ENCODE measurements around the gene GEMIN4.

Gene GEMIN4

DNA sequence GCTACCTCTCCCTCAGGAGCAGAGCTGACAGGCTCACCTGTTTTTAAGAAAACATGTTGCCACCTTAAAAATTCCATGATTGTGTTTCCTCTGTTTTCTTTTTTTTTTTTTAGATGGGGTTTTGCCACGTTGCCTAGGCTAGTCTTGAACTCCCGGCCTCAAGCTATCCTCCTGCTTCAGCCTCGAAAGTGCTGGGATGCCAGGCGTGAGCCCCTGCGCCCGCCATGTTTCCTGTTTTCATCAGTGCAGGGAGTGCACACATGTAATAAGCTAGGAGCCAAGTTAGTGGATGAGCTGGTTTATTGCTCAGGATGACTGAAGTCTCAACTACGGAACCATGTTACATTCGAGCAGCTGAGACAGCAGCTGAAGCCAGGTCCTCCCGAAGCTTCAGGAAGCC is 43.7 kb upstream of the GEMIN4 start:
- H3K4me1 ChIP-seq (ENCODE audit: insufficient read depth, low read length): no peaks in the 10 kb centered on the region
- no peaks in the 10 kb centered on the region for H3K27me3 ChIP-seq (ENCODE audit: insufficient read depth, low read length, poor library complexity)
- ATAC-seq (ENCODE audit: insufficient read depth, low read depth) (no peak), DNase-seq (no peak)
- H4K20me1 ChIP-seq (ENCODE audit: insufficient read depth, low read length): peaks cover 21% of the 10 kb centered on the region
- no peak overlapping the region for H2AFZ ChIP-seq (ENCODE audit: low read depth, low read length)
- TF ChIP-seq EZH2 (IDR thresholded peaks at IDR 0.05; ENCODE audit: borderline replicate concordance, low read depth, low read length, severe bottlenecking) (no peak), CTCF (IDR thresholded peaks at IDR 0.05; ENCODE audit: borderline replicate concordance, extremely low read depth, low read length, poor library complexity, severe bottlenecking) (no peak)
- no peak overlapping the region for H3K4me2 ChIP-seq (ENCODE audit: insufficient read depth, low read length)
- no peaks in the 10 kb centered on the region for H3K9me3 ChIP-seq (ENCODE audit: insufficient read depth, low read length, severe bottlenecking)
- peaks cover 36% of the 10 kb centered on the region for H3K36me3 ChIP-seq (ENCODE audit: insufficient read depth, low read length)
- no peak overlapping the region for H3K27ac ChIP-seq (ENCODE audit: low read length)
- no peaks in the 10 kb centered on the region for H3K79me2 ChIP-seq (ENCODE audit: insufficient read depth, low read length)
- no peak overlapping the region for H3K4me3 ChIP-seq (ENCODE audit: low read depth in 1 of 2, low read length in 2 of 2)
- no peak overlapping the region for H3K9ac ChIP-seq (ENCODE audit: low read depth, low read length)

DNA sequence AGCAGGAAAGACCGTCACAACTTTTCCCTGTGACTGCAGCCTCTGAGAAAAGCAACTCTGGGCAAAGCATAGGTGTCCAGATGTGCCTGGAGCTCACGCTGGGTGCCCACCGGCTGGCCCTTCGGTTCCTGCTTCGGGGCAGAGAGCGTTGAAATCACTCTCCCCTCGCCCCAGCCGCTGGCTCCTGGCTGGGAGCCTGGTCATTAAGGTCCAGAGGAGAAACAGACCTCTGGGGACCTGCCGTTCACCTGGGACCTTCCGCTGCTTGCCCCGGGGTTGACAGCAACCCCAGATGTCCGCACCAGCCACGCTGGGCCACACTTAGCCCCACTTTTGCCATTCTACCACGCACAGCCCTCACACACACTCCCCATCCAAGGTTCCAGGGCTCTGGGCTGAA is 43.2 kb upstream of the GEMIN4 start:
- no peaks in the 10 kb centered on the region for H3K9me3 ChIP-seq (ENCODE audit: insufficient read depth, low read length, severe bottlenecking)
- peaks cover 21% of the 10 kb centered on the region for H4K20me1 ChIP-seq (ENCODE audit: insufficient read depth, low read length)
- TF ChIP-seq EZH2 (IDR thresholded peaks at IDR 0.05; ENCODE audit: borderline replicate concordance, low read depth, low read length, severe bottlenecking) (no peak), CTCF (IDR thresholded peaks at IDR 0.05; ENCODE audit: borderline replicate concordance, extremely low read depth, low read length, poor library complexity, severe bottlenecking) (no peak)
- H3K4me2 ChIP-seq (ENCODE audit: insufficient read depth, low read length): no peak overlapping the region
- H3K36me3 ChIP-seq (ENCODE audit: insufficient read depth, low read length): peaks cover 39% of the 10 kb centered on the region
- H3K4me3 ChIP-seq (ENCODE audit: low read depth in 1 of 2, low read length in 2 of 2): no peak overlapping the region
- no peaks in the 10 kb centered on the region for H3K27me3 ChIP-seq (ENCODE audit: insufficient read depth, low read length, poor library complexity)
- H3K9ac ChIP-seq (ENCODE audit: low read depth, low read length): no peak overlapping the region
- DNase-seq (no peak), ATAC-seq (ENCODE audit: insufficient read depth, low read depth) (no peak)
- H2AFZ ChIP-seq (ENCODE audit: low read depth, low read length): no peak overlapping the region
- H3K79me2 ChIP-seq (ENCODE audit: insufficient read depth, low read length): no peaks in the 10 kb centered on the region
- no peak overlapping the region for H3K27ac ChIP-seq (ENCODE audit: low read length)
- no peaks in the 10 kb centered on the region for H3K4me1 ChIP-seq (ENCODE audit: insufficient read depth, low read length)

GRCh38 chr17:794876-795275 is 42.8 kb upstream of the GEMIN4 start:
- no peak overlapping the region for H3K9ac ChIP-seq (ENCODE audit: low read depth, low read length)
- H4K20me1 ChIP-seq (ENCODE audit: insufficient read depth, low read length): peaks cover 21% of the 10 kb centered on the region
- no peak overlapping the region for H3K27ac ChIP-seq (ENCODE audit: low read length)
- H3K9me3 ChIP-seq (ENCODE audit: insufficient read depth, low read length, severe bottlenecking): no peaks in the 10 kb centered on the region
- TF ChIP-seq EZH2 (IDR thresholded peaks at IDR 0.05; ENCODE audit: borderline replicate concordance, low read depth, low read length, severe bottlenecking) (no peak), CTCF (IDR thresholded peaks at IDR 0.05; ENCODE audit: borderline replicate concordance, extremely low read depth, low read length, poor library complexity, severe bottlenecking) (peak; percentile 17)
- peaks cover 43% of the 10 kb centered on the region for H3K36me3 ChIP-seq (ENCODE audit: insufficient read depth, low read length)
- H2AFZ ChIP-seq (ENCODE audit: low read depth, low read length): no peak overlapping the region
- DNase-seq (no peak), ATAC-seq (ENCODE audit: insufficient read depth, low read depth) (no peak)
- H3K4me2 ChIP-seq (ENCODE audit: insufficient read depth, low read length): no peak overlapping the region
- no peaks in the 10 kb centered on the region for H3K27me3 ChIP-seq (ENCODE audit: insufficient read depth, low read length, poor library complexity)
- H3K4me3 ChIP-seq (ENCODE audit: low read depth in 1 of 2, low read length in 2 of 2): no peak overlapping the region
- no peaks in the 10 kb centered on the region for H3K79me2 ChIP-seq (ENCODE audit: insufficient read depth, low read length)
- H3K4me1 ChIP-seq (ENCODE audit: insufficient read depth, low read length): no peaks in the 10 kb centered on the region

DNA sequence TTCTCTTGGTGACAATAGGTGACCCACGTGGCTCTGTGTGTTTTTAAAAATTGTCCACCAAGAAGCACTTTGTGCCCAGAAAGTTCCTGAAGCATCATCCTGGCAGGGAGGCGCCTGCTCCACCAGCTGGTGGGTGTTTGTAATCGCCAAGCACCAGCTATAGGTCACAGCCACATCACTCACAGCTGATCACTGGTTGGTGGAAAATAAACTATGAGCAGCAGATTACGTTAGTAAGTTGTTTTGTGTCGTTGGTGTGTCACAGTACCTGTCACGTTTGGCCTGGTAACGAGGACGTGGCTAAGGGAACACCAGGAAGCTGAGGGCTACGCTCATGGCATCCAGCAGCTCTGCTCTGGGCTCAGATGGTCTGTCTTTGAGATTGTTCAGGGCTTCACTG is 40.2 kb upstream of the GEMIN4 start:
- TF ChIP-seq CTCF (IDR thresholded peaks at IDR 0.05; ENCODE audit: borderline replicate concordance, extremely low read depth, low read length, poor library complexity, severe bottlenecking) (peak; percentile 13), EZH2 (IDR thresholded peaks at IDR 0.05; ENCODE audit: borderline replicate concordance, low read depth, low read length, severe bottlenecking) (no peak)
- Histone ChIP-seq H3K9ac (ENCODE audit: low read depth, low read length) (no peak overlapping the region), H3K4me2 (ENCODE audit: insufficient read depth, low read length) (no peak overlapping the region), H4K20me1 (ENCODE audit: insufficient read depth, low read length) (peaks cover 20% of the 10 kb centered on the region), H3K27ac (ENCODE audit: low read length) (no peak overlapping the region), H3K9me3 (ENCODE audit: insufficient read depth, low read length, severe bottlenecking) (no peaks in the 10 kb centered on the region), H2AFZ (ENCODE audit: low read depth, low read length) (no peak overlapping the region), H3K36me3 (ENCODE audit: insufficient read depth, low read length) (peaks cover 69% of the 10 kb centered on the region), H3K4me1 (ENCODE audit: insufficient read depth, low read length) (no peaks in the 10 kb centered on the region), H3K4me3 (ENCODE audit: low read depth in 1 of 2, low read length in 2 of 2) (no peak overlapping the region), H3K27me3 (ENCODE audit: insufficient read depth, low read length, poor library complexity) (no peaks in the 10 kb centered on the region), H3K79me2 (ENCODE audit: insufficient read depth, low read length) (no peaks in the 10 kb centered on the region)
- DNase-seq: no peak
- no peak for ATAC-seq (ENCODE audit: insufficient read depth, low read depth)
